Measurements from ENCODE around the gene ABCC8.
"Not testable (repeated sequence)": the region's sequence is repeated elsewhere in the genome, so short reads cannot be mapped to it uniquely, and the experiment has no call there.

Gene ABCC8

DNA sequence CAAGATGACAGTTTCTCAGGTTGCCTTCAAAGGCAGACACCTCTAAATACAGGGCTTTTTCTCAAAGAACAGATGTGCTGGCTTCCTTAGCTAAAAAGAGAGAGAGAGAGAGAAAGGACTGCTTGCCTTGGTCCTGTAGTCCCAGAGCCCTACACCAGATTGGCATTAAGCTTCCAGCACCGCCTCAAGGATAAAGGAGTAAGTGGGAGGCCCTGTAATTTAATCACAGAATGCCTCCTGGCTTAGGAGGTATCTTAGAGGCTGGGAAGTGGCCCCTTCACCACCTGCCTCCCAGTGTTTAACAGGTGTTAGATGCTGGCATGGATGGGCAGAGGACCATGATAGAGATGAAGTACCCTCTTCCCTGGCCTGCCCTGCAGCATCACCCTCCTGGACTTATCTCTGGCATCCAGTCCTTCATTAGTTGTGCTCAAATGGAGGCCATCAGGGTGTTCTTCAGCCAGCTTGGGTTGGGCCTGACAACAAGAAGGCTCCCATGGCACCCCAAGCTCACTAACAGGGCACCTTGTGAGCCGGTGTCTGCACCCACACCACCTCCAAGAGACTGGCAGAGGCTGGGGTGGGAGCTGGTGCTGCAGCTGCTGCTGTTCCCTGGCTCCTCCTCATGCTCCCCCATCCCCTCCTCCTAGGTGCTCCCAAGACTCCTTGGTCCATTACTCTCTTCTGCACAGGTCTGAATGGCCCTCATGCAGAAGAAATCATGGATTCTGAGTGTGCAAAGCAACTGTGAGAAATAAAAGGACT is 32.5 kb downstream of the ABCC8 start:
- H3K4me1 Mint-ChIP-seq, result peaks cover 4 to 8% of the 10 kb centered on the region in 2 donors
- ATAC-seq (replicated peaks), result no peak
- H3K27me3 Mint-ChIP-seq, result peaks cover 24 to 33% of the 10 kb centered on the region in 2 donors
- no peak overlapping the region for H3K4me3 Mint-ChIP-seq
- H3K27ac Mint-ChIP-seq, result no peak overlapping the region
- no peaks in the 10 kb centered on the region for H3K36me3 Mint-ChIP-seq
- DNase-seq, result no peak
- peaks cover 3 to 5% of the 10 kb centered on the region in 2 donors for H3K9me3 Mint-ChIP-seq

DNA sequence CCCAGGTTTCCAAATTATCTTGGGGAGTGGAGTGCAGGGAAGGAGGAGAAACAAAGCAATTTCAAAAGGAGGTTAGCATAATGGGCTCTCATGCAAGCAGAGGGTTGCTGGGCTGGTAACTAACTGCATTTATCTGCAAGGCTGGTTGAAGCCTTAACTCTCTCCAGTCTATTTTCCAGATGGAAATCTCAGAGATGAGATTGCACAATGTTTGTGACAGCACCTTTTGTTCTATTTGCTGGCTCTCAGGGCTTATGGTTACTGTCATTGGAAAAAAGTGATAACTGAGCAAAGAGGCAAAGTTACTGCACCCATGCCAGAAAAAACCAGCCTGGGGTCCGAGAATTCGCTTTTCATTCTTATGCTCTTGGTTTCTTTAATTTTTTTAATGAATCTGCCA is 33.2 kb downstream of the ABCC8 start:
- H3K36me3 Mint-ChIP-seq, result no peaks in the 10 kb centered on the region
- peaks cover 3 to 5% of the 10 kb centered on the region in 2 donors for H3K9me3 Mint-ChIP-seq
- H3K27me3 Mint-ChIP-seq, result peaks cover 29 to 32% of the 10 kb centered on the region in 2 donors
- H3K27ac Mint-ChIP-seq, result no peak overlapping the region
- no peak for DNase-seq
- no peak overlapping the region for H3K4me3 Mint-ChIP-seq
- peaks cover 4 to 10% of the 10 kb centered on the region in 2 donors for H3K4me1 Mint-ChIP-seq
- no peak for ATAC-seq (replicated peaks)

DNA sequence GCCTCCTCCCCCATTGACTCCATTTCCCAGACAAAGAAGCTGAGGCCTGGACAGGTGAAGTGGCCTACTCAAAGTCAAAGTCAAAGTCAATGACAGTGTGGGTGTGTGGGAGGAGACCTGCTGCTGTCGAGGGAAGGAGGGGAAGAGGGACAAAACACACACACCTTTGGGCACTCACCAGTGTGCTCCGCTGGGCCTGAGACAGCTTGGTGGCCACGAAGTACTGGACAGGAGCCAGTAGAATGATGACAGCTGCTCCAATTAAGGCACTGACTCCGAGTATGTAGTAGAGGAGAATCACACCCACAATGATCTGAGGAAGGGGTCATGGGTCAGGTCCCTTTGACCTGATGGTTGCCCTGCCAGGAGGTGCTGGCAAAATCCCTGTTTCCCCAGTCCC is 33.6 kb downstream of the ABCC8 start:
- no peak overlapping the region for H3K27ac Mint-ChIP-seq
- H3K36me3 Mint-ChIP-seq, result no peaks in the 10 kb centered on the region
- DNase-seq (no peak), ATAC-seq (replicated peaks) (no peak)
- peaks cover 3 to 5% of the 10 kb centered on the region in 2 donors for H3K9me3 Mint-ChIP-seq
- H3K27me3 Mint-ChIP-seq, result peaks cover 28 to 30% of the 10 kb centered on the region in 2 donors
- no peak overlapping the region for H3K4me3 Mint-ChIP-seq
- H3K4me1 Mint-ChIP-seq, result peaks cover 4 to 10% of the 10 kb centered on the region in 2 donors

DNA sequence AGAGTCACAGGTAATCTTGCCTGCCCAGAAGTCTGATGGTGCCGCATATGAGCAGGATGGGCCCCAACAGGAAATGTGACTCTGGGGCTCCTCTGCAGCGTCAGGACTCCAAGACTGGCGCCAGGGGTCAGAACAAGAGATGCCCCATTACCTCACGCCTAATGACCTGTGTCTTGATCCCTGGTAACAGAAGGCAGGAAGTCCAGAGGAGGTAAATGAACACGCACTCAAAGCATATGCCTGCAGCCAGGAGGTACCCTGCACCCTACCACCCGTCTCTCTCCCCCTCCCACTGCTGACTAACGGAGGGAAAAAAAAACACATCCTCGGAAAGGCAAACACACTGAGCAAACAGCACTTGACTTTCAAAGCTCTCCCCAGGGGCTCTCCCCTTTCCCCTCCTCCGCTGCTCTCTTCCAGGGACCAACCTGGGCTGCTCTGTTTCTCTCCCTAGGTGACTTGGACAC is 37.3 kb downstream of the ABCC8 start:
- H3K4me1 Mint-ChIP-seq, result peaks cover 4 to 10% of the 10 kb centered on the region in 2 donors
- DNase-seq, result no peak
- H3K36me3 Mint-ChIP-seq, result no peaks in the 10 kb centered on the region
- ATAC-seq (replicated peaks), result no peak
- peaks cover 3 to 5% of the 10 kb centered on the region in 2 donors for H3K9me3 Mint-ChIP-seq
- H3K27me3 Mint-ChIP-seq, result peaks cover 25 to 30% of the 10 kb centered on the region in 2 donors
- no peak overlapping the region for H3K4me3 Mint-ChIP-seq
- H3K27ac Mint-ChIP-seq, result no peak overlapping the region

DNA sequence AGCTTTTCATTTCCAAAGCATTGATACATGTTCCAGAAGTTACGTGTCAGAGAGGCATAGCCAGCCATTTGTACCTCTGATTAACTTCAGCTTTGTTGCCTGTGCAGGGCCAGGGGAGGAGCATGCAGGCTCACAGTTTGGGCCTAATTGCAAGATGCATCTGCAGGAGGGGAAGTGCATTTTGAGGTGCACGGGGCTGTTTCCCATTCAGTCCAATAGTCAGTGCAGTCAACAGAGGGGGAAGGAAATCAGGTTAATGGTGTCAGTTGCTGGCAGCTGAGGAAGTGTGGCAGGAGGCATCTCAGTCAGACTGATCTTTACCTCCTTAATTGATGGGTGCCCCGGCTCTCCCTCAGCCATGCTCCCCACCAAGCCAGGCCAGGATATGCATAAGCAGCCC is 39.3 kb downstream of the ABCC8 start:
- Mint-ChIP-seq H3K27me3 (peaks cover 17 to 24% of the 10 kb centered on the region in 2 donors), H3K27ac (no peak overlapping the region), H3K4me1 (peaks cover 4 to 10% of the 10 kb centered on the region in 2 donors), H3K9me3 (peaks cover 3 to 5% of the 10 kb centered on the region in 2 donors), H3K36me3 (no peaks in the 10 kb centered on the region), H3K4me3 (no peak overlapping the region)
- ATAC-seq (replicated peaks), result no peak
- no peak for DNase-seq

DNA sequence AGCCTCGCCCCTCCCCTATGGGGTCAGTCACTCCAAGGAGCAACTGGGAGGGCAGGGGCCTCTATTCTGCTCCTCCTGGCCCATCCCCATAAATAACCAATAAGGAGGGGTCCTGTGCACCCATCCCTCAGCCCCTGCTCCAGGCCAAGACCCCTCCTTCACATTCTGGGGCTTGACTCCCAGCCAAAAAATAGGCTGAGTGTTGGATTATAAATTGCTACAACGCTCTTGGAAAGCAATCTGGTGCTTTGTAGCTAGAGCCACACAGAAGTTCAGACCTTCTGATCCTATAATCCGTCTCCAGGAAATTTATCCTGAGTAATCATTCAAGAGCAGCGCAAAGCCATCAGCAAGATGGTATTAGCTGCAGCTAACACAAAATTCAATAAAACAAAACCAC is 42.5 kb downstream of the ABCC8 start:
- Mint-ChIP-seq H3K9me3 (no peaks in the 10 kb centered on the region), H3K27ac (no peak overlapping the region), H3K36me3 (no peaks in the 10 kb centered on the region), H3K4me3 (no peak overlapping the region), H3K27me3 (peaks cover 9% of the 10 kb centered on the region in 2 donors), H3K4me1 (peaks cover 2 to 3% of the 10 kb centered on the region in 2 donors)
- no peak for DNase-seq
- no peak for ATAC-seq (replicated peaks)

DNA sequence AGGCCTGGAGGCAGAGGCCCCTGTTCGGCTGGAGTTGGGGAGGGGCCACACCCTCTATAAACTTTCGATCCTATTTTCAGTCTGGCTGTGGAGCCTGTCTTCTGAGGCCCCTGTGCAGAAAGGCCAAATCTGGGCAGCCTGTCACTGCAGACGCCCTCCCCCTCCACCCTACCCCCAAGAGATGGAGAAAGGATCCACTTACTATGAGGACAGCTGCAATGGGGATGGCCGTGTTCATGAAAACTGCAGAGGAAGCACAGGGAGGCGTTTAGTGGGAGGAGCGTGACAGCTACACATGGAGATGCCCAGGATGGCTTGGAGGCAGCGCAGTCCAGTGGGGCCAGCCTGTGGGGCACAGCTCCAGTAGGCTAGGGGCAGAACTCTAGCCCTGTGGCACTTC is 44.6 kb downstream of the ABCC8 start:
- no peak overlapping the region for H3K27ac Mint-ChIP-seq
- DNase-seq, result no peak
- no peak overlapping the region for H3K4me3 Mint-ChIP-seq
- peaks cover 12 to 13% of the 10 kb centered on the region in 2 donors for H3K27me3 Mint-ChIP-seq
- ATAC-seq (replicated peaks), result no peak
- no peaks in the 10 kb centered on the region for H3K9me3 Mint-ChIP-seq
- H3K36me3 Mint-ChIP-seq, result no peaks in the 10 kb centered on the region
- H3K4me1 Mint-ChIP-seq, result peaks cover 0 to 3% of the 10 kb centered on the region in 2 donors

DNA sequence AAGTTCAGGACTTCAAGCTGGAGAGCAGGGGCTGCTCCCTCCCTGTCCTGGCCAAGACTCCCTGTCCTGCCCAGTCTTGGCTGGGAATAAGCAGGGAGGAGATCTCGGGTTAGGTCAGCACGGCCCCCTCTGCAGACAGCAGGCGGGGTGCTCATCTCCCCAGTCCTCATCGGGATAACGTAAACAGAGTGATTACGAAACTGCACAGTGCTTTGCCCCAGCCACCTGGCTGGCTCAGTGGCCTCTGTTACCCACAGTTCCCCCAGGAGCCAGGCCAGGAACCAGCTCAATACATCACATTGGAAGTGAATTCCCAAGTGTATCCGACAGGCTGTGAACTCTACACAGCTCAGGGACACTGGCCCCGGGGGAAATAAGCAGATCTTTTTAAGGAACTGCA is 45.5 kb downstream of the ABCC8 start:
- Mint-ChIP-seq H3K4me1 (peaks cover 0 to 3% of the 10 kb centered on the region in 2 donors), H3K9me3 (no peaks in the 10 kb centered on the region), H3K27ac (no peak overlapping the region), H3K27me3 (peaks cover 12 to 13% of the 10 kb centered on the region in 2 donors), H3K36me3 (no peaks in the 10 kb centered on the region), H3K4me3 (no peak overlapping the region)
- ATAC-seq (replicated peaks), result no peak
- no peak for DNase-seq

DNA sequence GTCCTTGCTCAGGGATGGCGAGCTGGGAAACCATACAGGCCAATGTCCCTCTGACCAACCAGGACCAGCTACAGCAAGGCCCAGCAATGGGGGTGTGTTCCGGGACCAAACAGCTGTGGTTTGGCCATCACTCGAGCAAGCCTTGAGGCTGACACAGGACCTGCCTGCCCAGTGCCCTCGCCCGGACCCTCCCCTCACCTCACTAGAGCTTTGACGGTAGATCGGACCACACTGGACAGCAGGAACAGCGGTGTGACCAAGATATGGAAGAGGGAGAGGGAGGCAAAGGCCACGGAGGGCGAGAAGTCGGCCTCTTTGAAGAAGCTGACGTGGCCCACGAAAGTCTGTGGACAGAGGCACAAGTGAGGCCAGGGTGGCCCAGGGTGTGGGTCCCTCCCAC is 46.0 kb downstream of the ABCC8 start:
- peaks cover 12 to 13% of the 10 kb centered on the region in 2 donors for H3K27me3 Mint-ChIP-seq
- H3K9me3 Mint-ChIP-seq, result no peaks in the 10 kb centered on the region
- H3K27ac Mint-ChIP-seq, result no peak overlapping the region
- ATAC-seq (replicated peaks) (no peak), DNase-seq (no peak)
- H3K4me3 Mint-ChIP-seq, result no peak overlapping the region
- no peaks in the 10 kb centered on the region for H3K36me3 Mint-ChIP-seq
- H3K4me1 Mint-ChIP-seq, result peaks cover 0 to 3% of the 10 kb centered on the region in 2 donors

DNA sequence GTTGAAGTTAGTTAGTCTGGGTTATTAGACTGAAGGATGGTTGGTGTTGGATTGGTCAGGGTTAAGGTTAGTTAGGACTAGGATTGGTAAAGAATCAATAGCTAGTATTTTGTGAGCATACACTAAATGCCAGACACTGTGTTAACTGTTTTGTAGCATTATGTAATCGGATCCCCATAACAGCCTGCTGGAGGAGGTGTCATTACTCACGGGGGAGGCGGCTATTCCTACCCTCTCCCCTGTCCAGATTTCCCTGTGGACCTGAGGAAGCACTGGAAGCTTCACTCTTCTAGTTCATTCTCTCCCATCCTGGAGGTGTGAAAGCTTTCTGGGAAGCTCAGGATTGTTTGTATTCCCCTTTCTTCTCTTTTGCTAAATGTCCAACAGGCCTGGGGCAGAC is 47.7 kb downstream of the ABCC8 start:
- H3K36me3 Mint-ChIP-seq, result no peaks in the 10 kb centered on the region
- no peak overlapping the region for H3K4me3 Mint-ChIP-seq
- peaks cover 12 to 13% of the 10 kb centered on the region in 2 donors for H3K27me3 Mint-ChIP-seq
- no peaks in the 10 kb centered on the region for H3K9me3 Mint-ChIP-seq
- DNase-seq (no peak), ATAC-seq (replicated peaks) (no peak)
- peaks cover 0 to 3% of the 10 kb centered on the region in 2 donors for H3K4me1 Mint-ChIP-seq
- no peak overlapping the region for H3K27ac Mint-ChIP-seq

DNA sequence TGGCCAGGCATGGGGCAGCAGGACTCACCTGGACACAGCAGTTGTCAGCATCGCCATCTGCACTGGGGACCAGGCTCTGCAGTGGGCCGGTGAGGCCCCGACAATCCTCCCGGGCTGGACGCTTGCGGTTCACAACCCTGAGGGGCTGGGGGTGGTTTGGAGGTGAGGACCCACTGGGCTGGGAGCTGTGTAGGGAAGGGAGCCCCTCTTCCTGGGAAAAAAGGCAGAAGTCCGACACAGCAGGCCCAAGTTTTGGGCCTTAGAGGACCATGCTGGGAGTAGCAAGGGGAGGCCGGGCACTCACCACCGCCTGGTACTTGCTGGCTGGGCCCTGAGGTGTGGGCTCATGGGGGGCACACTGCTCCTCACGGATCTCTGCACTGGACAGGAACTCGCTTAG is 48.4 kb downstream of the ABCC8 start:
- no peaks in the 10 kb centered on the region for H3K9me3 Mint-ChIP-seq
- ATAC-seq (replicated peaks), result no peak
- no peak for DNase-seq
- peaks cover 12 to 13% of the 10 kb centered on the region in 2 donors for H3K27me3 Mint-ChIP-seq
- peaks cover 0 to 3% of the 10 kb centered on the region in 2 donors for H3K4me1 Mint-ChIP-seq
- H3K36me3 Mint-ChIP-seq, result no peaks in the 10 kb centered on the region
- H3K4me3 Mint-ChIP-seq, result no peak overlapping the region
- H3K27ac Mint-ChIP-seq, result no peak overlapping the region

DNA sequence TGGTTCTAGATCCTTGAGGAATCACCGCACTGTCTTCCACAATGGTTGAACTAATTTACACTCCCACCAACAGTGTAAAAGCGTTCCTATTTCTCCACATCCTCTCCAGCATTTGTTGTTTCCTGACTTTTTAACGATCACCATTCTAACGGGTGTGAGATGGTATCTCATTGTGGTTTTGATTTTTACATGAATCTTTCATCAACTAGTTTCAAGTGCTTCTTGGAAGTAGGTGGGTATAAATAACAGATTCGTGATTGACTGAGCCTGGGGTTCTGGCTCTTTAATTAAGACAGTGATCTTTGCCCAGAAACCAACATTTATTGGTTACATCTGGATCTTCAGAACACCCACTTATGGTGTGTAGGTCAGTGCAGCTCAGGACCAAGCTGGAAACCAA is 50.4 kb downstream of the ABCC8 start:
- ATAC-seq (replicated peaks); H3K36me3 Mint-ChIP-seq; H3K27ac Mint-ChIP-seq; H3K4me3 Mint-ChIP-seq; H3K4me1 Mint-ChIP-seq; H3K9me3 Mint-ChIP-seq; DNase-seq: not testable (repeated sequence)
- peaks cover 18 to 28% of the 10 kb centered on the region in 2 donors for H3K27me3 Mint-ChIP-seq

DNA sequence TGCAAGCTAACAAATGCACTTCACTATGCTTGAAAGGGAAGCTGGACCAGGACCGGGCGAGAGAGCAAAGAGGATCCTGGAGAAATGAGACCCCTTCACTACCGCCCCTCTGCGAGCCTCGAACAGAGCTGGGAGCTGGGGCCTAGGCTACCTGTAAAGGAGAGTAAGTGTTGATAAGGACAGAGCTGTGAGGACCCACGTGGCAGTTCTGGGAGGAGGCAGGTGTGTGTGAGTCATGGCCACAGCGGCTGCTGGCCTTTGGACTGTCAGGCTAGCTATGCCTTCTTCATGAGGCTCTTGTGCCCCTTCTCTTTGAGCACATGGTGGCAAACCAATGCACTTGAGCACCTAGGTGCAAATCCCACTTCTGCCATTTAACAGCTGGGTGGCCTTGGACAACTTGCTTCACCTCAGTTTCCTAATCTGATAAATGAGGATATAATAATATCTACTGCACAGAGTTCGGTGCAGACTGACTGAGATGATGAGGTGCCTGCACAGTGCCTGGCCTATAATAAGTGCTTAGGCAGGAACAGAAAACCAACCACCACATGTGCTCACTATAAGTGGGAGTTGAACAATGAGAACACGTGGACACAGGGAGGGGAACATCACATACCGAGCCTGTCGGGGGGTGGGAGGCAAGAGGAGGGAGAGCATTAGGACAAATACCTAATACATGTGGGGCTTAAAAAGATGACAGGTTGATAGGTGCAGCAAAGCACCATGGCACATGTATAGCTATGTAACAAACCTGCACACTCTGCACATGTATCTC is 52.9 kb downstream of the ABCC8 start:
- no peak overlapping the region for H3K27ac Mint-ChIP-seq
- DNase-seq (no peak), ATAC-seq (replicated peaks) (no peak)
- no peaks in the 10 kb centered on the region for H3K36me3 Mint-ChIP-seq
- no peaks in the 10 kb centered on the region for H3K9me3 Mint-ChIP-seq
- H3K4me3 Mint-ChIP-seq, result no peak overlapping the region
- H3K27me3 Mint-ChIP-seq, result peaks cover 29 to 36% of the 10 kb centered on the region in 2 donors
- no peaks in the 10 kb centered on the region for H3K4me1 Mint-ChIP-seq

DNA sequence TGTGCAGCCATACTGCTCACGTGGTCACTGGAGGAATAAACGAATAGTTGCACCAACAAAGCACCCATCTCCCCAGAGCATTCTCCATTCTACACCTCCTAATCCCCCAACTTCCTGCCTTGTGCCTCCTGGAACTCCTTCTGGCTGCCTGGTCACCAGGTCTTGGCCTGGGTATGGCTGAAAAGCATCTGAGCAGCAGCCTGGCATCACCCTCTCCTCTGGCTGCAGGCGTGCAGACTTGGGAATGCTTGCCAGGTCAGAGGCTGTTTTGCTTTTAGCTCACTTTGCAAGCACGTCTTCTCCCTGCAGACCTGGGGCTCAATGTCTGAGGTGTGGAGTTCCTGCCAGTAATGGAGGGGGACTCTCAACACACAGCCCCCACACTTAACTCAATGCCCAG is 54.9 kb downstream of the ABCC8 start:
- no peaks in the 10 kb centered on the region for H3K36me3 Mint-ChIP-seq
- no peak overlapping the region for H3K4me3 Mint-ChIP-seq
- H3K4me1 Mint-ChIP-seq, result no peaks in the 10 kb centered on the region
- no peaks in the 10 kb centered on the region for H3K9me3 Mint-ChIP-seq
- DNase-seq (no peak), ATAC-seq (replicated peaks) (no peak)
- H3K27me3 Mint-ChIP-seq, result peaks cover 20 to 34% of the 10 kb centered on the region in 2 donors
- H3K27ac Mint-ChIP-seq, result no peak overlapping the region
